Left renal pelvis (tissue), 4 donors: ENCODE results near the gene NPTXR. TPM values are rescaled to one million over a fixed set of nuclear protein-coding genes. Genes with fewer than 3 reads are reported as not detected.
A peak's percentile ranks its signal among the peaks of the same experiment; 100 is the strongest.

Source experiments
- DNase-seq, 4 donors: peaks; one replicate each; pipeline ENCODE4 v3.0.0-alpha.2; 2013; ENCODE audit warnings: low read depth in 4 of 4, low spot score in 3 of 4
- polyA plus RNA-seq, 4 donors: library from polyadenylated mRNA; unstranded; fragments of 120-200 nt; gene quantifications; one replicate each; pipeline ENCODE4 v1.2.1, GENCODE V29; 2013; ENCODE audit not compliant: insufficient read length in 4 of 4

The NPTXR gene
- polyA plus RNA-seq, 4 donors = 4.3 to 11.0 (median 4.9) TPM

- no peak for DNase-seq
Observed at GRCh38 chr22:38869663-38870062, 25.8 kb upstream of the NPTXR start.

GRCh38 chr22:38868886-38869381, 25.1 kb upstream of the NPTXR start:
- peak in 1 of 4 donors; percentile 48 for DNase-seq

DNA sequence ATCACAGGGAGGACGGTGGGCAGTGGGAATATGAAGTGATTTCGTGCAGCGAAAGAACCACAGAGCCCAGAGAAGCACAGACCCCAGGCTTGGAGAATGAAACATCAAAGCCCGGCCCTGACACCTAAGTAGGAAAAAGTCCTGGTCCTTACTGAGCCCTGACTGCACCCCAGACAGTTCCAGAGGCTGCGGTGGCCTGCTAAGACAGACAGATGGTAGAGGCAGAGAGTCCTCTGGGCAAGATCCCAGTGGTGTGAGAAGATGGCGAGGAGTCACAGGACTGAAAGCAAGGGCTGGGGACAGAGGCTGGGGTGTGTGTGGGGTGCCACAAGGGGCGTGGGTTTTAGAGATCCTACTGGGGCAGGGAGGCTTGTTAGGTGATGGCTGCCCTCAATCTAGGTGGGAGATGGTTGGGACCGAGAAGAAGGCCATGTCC, 24.5 kb upstream of the NPTXR start:
- DNase-seq = no peak

- DNase-seq = no peak
Observed at GRCh38 chr22:38867471-38868285, 23.9 kb upstream of the NPTXR start.

GRCh38 chr22:38867124-38867455, 23.3 kb upstream of the NPTXR start:
- DNase-seq = no peak

- DNase-seq = peak in 1 of 4 donors; percentile 39
Observed at GRCh38 chr22:38866399-38867123, 22.7 kb upstream of the NPTXR start.

- no peak for DNase-seq
Observed at GRCh38 chr22:38866024-38866398, 22.2 kb upstream of the NPTXR start.

- no peak for DNase-seq
Observed at GRCh38 chr22:38865201-38866023, 21.6 kb upstream of the NPTXR start.

DNA sequence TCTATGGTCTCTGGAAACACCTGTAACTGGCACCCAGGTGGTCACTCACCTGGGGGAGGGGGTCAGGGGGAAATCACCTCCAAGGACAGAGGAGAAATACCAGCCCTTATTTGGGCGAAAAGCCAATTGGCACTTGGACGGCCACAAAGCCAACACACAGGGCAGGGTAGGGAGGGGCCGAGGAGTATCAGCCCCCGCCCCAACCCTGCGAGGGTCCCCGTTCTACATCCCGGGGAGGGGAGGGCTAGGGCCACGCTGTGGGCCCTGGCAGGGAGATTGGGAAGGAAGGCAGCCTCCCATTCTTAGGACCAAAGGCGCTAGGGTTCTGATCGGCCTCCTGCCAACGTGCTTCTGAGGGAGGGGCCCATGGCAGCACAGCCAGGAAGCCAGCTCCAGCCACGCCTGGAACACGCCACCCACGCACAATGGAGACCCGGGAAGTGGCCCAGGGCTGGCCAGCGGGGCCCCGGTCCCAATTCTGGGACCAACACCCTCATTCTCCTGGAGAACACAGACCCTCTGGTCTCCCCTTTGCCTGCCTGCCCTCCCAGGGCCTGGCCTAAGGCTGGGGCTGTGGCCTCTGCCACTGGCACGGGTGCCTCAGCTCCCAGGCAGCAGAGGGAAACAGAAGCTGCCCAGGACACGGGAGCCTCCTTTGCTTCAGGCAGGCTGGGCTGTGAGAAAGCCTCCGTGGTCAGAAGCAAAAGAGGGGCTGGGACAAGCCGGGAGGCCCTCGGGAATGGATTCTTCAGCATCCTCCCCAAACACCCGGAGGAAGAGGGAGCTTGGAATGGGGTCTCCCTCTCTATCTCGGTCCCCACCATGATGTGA, 20.7 kb upstream of the NPTXR start:
- DNase-seq = no peak

GRCh38 chr22:38863531-38864131, 19.8 kb upstream of the NPTXR start:
- DNase-seq = no peak

DNA sequence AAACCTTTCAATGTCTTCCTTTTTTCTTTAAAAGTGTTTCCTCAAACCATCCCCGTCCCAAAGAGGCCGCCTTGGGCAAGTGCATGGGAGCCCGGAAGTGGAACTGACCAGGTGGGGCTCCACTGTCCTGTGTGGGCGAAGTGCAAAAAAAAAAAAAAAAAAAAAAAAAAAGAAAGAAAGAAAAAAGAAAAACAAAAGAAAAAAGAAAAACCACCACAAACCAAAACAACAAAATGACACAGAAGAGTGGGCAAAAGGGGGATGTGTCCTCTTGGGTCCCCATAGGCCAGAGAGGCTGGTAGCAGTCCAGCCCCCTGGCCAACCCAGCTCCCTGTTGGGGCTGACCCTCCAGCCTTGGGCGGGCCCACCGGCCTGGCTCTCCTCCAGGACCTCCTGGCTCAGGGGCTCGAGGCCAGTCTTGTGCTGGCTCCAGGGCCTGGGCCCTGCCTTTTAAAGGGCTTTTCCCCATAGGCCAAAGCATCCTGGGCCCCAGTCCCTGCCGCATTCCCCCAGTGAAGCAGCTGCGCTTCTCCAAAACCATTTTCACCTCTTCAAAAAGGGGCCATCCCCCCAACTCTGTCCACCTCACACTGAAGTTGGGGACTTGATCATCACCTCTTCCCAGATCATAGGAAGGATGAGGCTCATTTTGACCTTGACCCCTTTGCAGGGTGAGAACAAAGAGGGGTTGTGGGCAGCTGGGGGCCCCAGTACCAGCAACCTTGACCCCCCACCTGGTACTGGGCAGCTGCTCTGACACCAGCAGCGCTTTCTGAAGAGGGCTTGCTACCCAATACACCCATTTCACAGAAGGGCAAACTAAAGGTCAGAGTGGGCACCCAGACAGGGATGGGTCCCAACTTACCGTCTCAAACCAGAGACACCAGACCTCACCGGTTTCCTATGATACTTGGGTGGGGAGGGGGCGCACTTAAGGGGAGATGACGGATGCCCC, 18.8 kb upstream of the NPTXR start:
- DNase-seq = no peak

DNA sequence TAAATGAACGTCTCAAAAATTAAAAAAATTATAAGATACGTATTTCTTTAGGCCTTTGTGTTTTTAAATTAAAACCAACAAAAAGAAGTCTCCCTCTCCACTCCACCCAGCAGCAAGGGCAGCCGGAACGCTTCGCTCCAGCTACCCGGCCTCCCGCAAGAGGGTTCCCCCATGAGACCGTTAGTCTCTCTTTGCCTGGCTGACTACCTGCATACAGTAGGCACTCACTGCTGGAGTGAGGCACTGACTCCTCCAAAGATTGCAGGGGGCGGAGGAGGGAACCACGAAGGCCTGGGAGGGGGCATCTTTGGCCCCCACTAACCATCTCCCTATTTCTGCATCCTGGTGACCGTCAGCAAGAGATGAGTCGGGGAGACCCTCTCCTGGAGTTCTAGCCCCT, 18.1 kb upstream of the NPTXR start:
- DNase-seq = no peak

DNA sequence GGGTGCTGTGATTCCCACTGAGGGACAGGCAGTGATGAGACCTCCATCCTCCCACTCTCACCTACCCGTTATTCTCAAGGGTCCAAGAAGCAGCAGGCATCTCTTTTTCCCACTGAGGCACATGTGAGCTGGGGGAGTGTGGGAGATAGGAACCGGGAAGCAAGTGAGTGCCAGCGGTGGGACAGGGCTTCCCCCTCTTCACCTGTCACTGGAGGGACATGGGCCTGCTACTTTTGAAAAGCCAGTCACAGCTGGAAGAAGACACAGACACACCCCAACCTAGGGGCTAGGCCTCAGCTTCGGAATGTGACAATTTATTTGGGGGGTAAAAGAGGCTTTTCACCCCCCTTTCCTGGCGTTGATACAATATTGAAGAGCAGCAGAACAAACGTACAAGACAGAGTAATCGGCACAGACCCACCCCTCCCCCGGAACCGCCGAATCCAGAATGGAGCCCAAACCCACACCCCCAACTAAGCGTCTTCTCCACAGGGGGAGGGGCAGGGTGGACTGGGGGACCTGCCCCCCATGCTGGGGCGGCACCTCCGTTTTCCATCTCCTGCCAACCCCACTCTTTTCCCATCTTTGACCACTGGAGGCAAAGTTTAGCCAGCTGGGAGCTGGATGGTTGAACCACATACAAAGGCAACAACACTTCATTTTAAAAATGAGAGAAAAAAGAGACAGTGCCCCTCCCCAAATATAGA, 17.5 kb upstream of the NPTXR start:
- DNase-seq = no peak

- no peak for DNase-seq
Observed at GRCh38 chr22:38860283-38861169, 16.7 kb upstream of the NPTXR start.

- no peak for DNase-seq
Observed at GRCh38 chr22:38859581-38860282, 15.9 kb upstream of the NPTXR start.

DNA sequence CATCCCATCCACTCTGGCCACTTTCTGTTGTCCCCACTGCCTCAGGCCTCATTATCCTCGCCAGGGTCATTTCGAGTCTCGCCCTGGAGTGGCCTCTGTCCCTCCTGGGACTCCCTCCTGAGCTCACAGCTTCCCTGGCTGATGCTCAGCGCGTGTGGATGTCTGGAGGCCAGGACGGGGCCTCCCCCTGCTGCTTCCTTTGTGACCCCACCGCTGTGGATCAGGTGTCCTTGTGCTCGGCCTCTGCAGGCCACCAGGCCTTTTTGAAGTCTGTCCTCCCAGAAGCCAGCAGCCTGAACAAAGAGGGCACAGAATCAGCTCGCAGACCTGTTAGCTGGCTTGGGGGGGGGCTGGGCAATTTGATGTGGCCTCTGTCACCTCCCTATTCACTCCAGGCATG, 14.7 kb upstream of the NPTXR start:
- no peak for DNase-seq
